ENCODE data around the gene DPP10.

DNA sequence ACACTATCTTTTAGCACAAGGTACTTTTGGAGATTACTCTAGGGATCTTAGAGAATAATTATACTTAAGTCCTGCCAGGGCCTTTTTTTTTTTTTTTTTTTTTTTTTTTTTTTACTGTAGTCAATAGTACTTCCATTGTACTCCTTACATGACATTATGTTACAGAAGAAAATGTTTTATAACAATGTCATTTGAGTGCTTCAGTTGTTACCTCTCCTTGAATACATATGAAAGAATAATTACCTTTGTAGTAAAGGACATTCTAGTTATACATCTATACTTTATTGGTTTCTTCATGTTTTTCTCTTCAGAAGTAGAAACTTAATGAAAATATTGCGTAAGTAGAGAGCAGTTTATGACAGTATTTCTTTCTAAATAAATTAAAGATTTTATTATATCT is 834.9 kb downstream of the DPP10 start:
- TF ChIP-seq, protein P1, sequence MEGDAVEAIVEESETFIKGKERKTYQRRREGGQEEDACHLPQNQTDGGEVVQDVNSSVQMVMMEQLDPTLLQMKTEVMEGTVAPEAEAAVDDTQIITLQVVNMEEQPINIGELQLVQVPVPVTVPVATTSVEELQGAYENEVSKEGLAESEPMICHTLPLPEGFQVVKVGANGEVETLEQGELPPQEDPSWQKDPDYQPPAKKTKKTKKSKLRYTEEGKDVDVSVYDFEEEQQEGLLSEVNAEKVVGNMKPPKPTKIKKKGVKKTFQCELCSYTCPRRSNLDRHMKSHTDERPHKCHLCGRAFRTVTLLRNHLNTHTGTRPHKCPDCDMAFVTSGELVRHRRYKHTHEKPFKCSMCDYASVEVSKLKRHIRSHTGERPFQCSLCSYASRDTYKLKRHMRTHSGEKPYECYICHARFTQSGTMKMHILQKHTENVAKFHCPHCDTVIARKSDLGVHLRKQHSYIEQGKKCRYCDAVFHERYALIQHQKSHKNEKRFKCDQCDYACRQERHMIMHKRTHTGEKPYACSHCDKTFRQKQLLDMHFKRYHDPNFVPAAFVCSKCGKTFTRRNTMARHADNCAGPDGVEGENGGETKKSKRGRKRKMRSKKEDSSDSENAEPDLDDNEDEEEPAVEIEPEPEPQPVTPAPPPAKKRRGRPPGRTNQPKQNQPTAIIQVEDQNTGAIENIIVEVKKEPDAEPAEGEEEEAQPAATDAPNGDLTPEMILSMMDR (IDR thresholded peaks at IDR 0.05), result no peak
- no peak for TF ChIP-seq EZH2 (IDR thresholded peaks at IDR 0.05)
- no peak for TF ChIP-seq EZH2phosphoT487 (IDR thresholded peaks at IDR 0.05)

All from neural progenitor cell (in vitro differentiated cells).